GM23248 (cell line): ENCODE data around the gene L3MBTL1. TPM values are rescaled to one million over a fixed set of nuclear protein-coding genes. Genes with fewer than 3 reads are reported as not detected.

ENCODE experiments used
- DNase-seq: peaks from one replicate; pipeline ENCODE4 v3.0.0-alpha.2; 2015
- H2AFZ ChIP-seq: fragments of 200-600 bp; sonication (generic); 2 replicates; pipeline ENCODE4 v1.6.1; 2016; ENCODE audit warnings: antibody characterized with exemption
- H3F3A ChIP-seq: fragments of 200-600 bp; sonication (generic); 2 replicates; pipeline ENCODE4 v1.6.1; 2016; ENCODE audit warnings: mild to moderate bottlenecking, antibody characterized with exemption, mixed run types; ENCODE audit not compliant: insufficient read depth
- H3K27ac ChIP-seq: fragments of 200-600 bp; sonication (generic); 2 replicates; pipeline ENCODE4 v1.5.1; 2016; ENCODE audit warnings: mild to moderate bottlenecking
- H3K27me3 ChIP-seq: fragments of 200-600 bp; sonication (generic); replicated peaks from 2 replicates; pipeline ENCODE4 v1.6.1; 2016; ENCODE audit warnings: mild to moderate bottlenecking; ENCODE audit not compliant: insufficient read depth
- H3K36me3 ChIP-seq: fragments of 200-600 bp; sonication (generic); 2 replicates; pipeline ENCODE4 v1.6.1; 2016; ENCODE audit warnings: low read depth, mild to moderate bottlenecking
- H3K4me1 ChIP-seq: fragments of 200-600 bp; sonication (generic); 2 replicates; pipeline ENCODE4 v1.6.1; 2016; ENCODE audit warnings: mild to moderate bottlenecking; ENCODE audit not compliant: insufficient read depth
- H3K4me2 ChIP-seq: fragments of 200-600 bp; sonication (generic); one replicate; pipeline ENCODE4 v1.6.1; 2016; ENCODE audit warnings: mild to moderate bottlenecking; ENCODE audit not compliant: unreplicated experiment
- H3K4me3 ChIP-seq: fragments of 200-600 bp; sonication (generic); 2 replicates; pipeline ENCODE4 v1.5.1; 2016; ENCODE audit warnings: mild to moderate bottlenecking
- H3K79me2 ChIP-seq: fragments of 200-600 bp; sonication (generic); 2 replicates; pipeline ENCODE4 v1.6.1; 2016; ENCODE audit warnings: mild to moderate bottlenecking; ENCODE audit not compliant: insufficient read depth
- H3K9ac ChIP-seq: fragments of 200-600 bp; sonication (generic); 2 replicates; pipeline ENCODE4 v1.6.1; 2016; ENCODE audit warnings: mild to moderate bottlenecking
- H3K9me2 ChIP-seq: fragments of 200-600 bp; sonication (generic); 2 replicates; pipeline ENCODE4 v1.6.1; 2016; ENCODE audit warnings: mixed run types, mild to moderate bottlenecking, moderate library complexity; ENCODE audit not compliant: insufficient read depth
- H3K9me3 ChIP-seq: fragments of 200-600 bp; sonication (generic); one replicate; pipeline ENCODE4 v1.6.1; 2017; ENCODE audit warnings: low read depth
- H4K20me1 ChIP-seq: fragments of 200-600 bp; sonication (generic); 2 replicates; pipeline ENCODE4 v1.6.0; 2016; ENCODE audit not compliant: insufficient read depth
- EZH2 ChIP-seq: fragments of 200-600 bp; sonication (generic); IDR thresholded peaks from 2 replicates; pipeline ENCODE4 v1.6.1; 2018; ENCODE audit warnings: antibody characterized with exemption, mild to moderate bottlenecking; ENCODE audit not compliant: insufficient read depth, poor library complexity, severe bottlenecking
- EZH2phosphoT487 ChIP-seq: fragments of 200-600 bp; sonication (generic); IDR thresholded peaks from 2 replicates; pipeline ENCODE4 v1.6.1; 2018; ENCODE audit warnings: antibody characterized with exemption, moderate library complexity, mild to moderate bottlenecking, low read depth; ENCODE audit not compliant: insufficient read depth
- WGBS, 2 experiments: methylation state at CpG; one replicate each; pipeline ENCODE4 v1.1.6; 2015 to 2017; ENCODE audit warnings: low lambda C conversion rate in 2 of 2, low coverage in 1 of 2; ENCODE audit errors: missing lambda C conversion rate in 2 of 2; 5-methylcytosine and 5-hydroxymethylcytosine counted together
- in situ Hi-C: fragments of 300-500 bp; cut with MboI; formaldehyde crosslinking; loops from 2 replicates; pipeline ENCODE4 v1.15.0; 2020
- polyA plus RNA-seq: library from polyadenylated mRNA; unstranded; fragments of >200 nt; fragmentation: Nextera tagmentation; extraction: Ambion mirVana; gene quantifications from 2 replicates; pipeline ENCODE4 v1.2.1, GENCODE V29; 2016
- total RNA-seq: library from RNA; depleted of rRNA; stranded (reverse); fragments of >200 nt; shearing (Covaris generic); gene quantifications from 2 replicates; pipeline ENCODE4 v1.2.3, GENCODE V29; 2014

The L3MBTL1 gene
- total and polyA plus RNA-seq, 2 experiments from 2014 or later, result 0.22 to 0.35 TPM

DNA sequence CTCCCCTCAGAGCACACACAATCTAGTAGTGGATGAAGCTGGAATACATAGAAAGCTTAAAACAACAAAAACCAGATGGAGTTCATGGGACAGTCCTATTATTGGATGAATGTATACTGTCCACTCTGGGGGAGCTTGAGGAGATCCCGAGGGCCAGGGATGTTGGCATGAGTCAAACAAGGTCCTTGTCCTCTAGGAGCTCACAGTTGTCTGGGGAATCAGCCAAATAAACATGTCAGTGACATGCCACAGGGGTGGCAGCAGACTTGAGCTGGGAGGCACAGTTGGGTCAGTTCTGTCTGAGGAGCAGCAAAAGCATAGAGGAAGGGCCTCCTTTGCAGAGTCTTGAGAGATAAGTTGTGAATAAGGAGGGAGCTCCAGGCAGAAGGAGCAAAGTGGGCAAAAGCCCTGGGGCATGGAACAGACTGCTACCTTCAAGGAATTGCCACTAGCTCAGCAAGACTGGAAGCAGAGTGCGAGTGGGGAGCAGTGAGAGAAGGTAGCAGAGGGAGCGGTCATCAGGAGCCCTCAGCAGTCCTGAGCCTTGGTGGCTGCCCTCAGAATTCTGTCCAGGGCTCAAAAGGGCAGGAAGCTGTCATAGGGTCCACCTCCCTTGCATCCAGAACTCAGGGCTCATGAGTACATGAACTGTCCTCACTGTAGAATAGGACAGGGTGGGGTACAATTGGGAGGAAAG is 22.1 kb downstream of the L3MBTL1 start:
- Histone ChIP-seq H3K9ac (no peak overlapping the region), H3K79me2 (no peaks in the 10 kb centered on the region), H3K4me3 (no peak overlapping the region), H3K27ac (no peak overlapping the region), H3K27me3 (0 out of 2 replicates have a peak, but pooled peaks cover 3% of the 10 kb centered on the region), H3F3A (no peaks in the 10 kb centered on the region), H4K20me1 (no peaks in the 10 kb centered on the region), H3K9me3 (no peaks in the 10 kb centered on the region), H3K36me3 (no peaks in the 10 kb centered on the region), H3K4me2 (no peak overlapping the region), H3K9me2 (no peaks in the 10 kb centered on the region), H3K4me1 (peaks cover 7% of the 10 kb centered on the region), H2AFZ (no peak overlapping the region)
- TF ChIP-seq EZH2phosphoT487 (no peak), EZH2 (no peak)
- no peak for DNase-seq
- in situ Hi-C loops, result loop anchor here (10.0 kb wide), 1 partner anchor 555 kb away; no protein-coding TSS in a partner anchor
- whole genome bisulfite sequencing, 2 experiments, result 82 to 85% methylated on average over 3 of the region's 3 CpGs

DNA sequence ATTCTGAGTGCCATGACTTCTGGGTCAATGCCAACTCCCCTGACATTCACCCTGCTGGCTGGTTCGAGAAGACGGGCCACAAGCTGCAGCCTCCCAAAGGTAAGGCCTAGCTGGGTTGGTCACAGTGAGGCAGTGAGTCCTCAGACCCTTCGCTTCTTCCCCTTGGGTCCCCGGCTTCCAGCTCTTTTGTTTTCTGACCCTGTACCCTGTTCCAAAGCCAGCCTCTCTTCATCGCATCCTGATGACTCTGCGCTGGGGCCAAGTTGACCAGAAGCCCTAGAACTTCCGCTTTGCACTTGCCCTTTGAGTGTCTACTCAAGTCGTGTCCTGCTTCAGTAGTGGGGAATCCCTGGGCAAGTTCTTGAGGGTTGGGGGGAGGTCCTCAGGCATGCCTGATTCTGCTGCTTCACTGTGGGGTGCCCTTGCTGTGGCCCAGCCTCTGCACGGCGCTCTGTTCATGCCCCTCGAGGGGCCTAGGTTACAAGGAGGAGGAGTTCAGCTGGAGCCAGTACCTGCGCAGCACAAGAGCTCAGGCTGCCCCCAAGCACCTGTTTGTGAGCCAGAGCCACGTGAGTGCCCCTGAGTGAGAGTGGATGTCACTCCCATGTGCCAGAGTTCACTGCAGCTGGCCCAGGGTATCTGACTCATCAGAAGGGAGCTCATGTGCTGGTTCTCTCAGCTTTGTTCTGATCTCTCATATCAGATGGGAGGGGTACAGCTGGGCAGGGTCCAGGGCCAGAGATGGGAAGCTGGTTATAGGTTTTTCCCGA is 23.0 kb downstream of the L3MBTL1 start:
- no peak overlapping the region for H2AFZ ChIP-seq
- H3K27me3 ChIP-seq, result 0 out of 2 replicates have a peak, but pooled peaks cover 3% of the 10 kb centered on the region
- in situ Hi-C loops, result loop anchor here (10.0 kb wide), 1 partner anchor 554 kb away; no protein-coding TSS in a partner anchor
- no peaks in the 10 kb centered on the region for H3K9me3 ChIP-seq
- H3K9ac ChIP-seq, result no peak overlapping the region
- no peaks in the 10 kb centered on the region for H3K36me3 ChIP-seq
- no peak overlapping the region for H3K4me3 ChIP-seq
- no peak for TF ChIP-seq EZH2
- TF ChIP-seq EZH2phosphoT487, result no peak
- DNase-seq, result no peak
- no peaks in the 10 kb centered on the region for H3F3A ChIP-seq
- H4K20me1 ChIP-seq, result no peaks in the 10 kb centered on the region
- H3K4me1 ChIP-seq, result peaks cover 7% of the 10 kb centered on the region
- no peak overlapping the region for H3K27ac ChIP-seq
- 78 to 79% methylated on average over 14 of the region's 14 CpGs for WGBS, 2 experiments
- no peak overlapping the region for H3K4me2 ChIP-seq
- no peaks in the 10 kb centered on the region for H3K79me2 ChIP-seq
- no peaks in the 10 kb centered on the region for H3K9me2 ChIP-seq

DNA sequence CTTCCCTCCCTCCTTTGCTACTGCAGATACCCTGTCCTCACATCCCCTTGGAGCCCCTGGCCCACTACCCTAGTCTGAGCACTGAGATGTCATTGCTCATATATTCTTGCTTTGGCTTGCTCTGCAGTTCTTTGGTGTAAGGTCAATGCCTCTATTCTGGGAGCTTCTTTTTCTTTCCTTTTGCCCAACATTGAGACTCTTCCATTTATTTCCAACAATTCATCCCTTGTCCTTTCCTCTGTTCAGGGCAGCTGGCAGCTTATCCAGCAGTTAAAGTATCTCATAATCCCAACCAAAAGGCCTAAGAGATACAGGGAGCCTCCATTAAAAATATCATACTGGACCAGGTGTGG is 23.6 kb downstream of the L3MBTL1 start:
- Histone ChIP-seq H3K27ac (no peak overlapping the region), H3K79me2 (no peaks in the 10 kb centered on the region), H4K20me1 (no peaks in the 10 kb centered on the region), H3K9ac (no peak overlapping the region), H2AFZ (no peak overlapping the region), H3F3A (no peaks in the 10 kb centered on the region), H3K36me3 (no peaks in the 10 kb centered on the region), H3K4me2 (no peak overlapping the region), H3K4me3 (no peak overlapping the region), H3K9me2 (no peaks in the 10 kb centered on the region), H3K27me3 (no peaks in the 10 kb centered on the region), H3K9me3 (no peaks in the 10 kb centered on the region), H3K4me1 (peaks cover 7% of the 10 kb centered on the region)
- no peak for DNase-seq
- TF ChIP-seq EZH2 (no peak), EZH2phosphoT487 (no peak)
- in situ Hi-C loops, result loop anchor here (10.0 kb wide), 1 partner anchor 554 kb away; no protein-coding TSS in a partner anchor

DNA sequence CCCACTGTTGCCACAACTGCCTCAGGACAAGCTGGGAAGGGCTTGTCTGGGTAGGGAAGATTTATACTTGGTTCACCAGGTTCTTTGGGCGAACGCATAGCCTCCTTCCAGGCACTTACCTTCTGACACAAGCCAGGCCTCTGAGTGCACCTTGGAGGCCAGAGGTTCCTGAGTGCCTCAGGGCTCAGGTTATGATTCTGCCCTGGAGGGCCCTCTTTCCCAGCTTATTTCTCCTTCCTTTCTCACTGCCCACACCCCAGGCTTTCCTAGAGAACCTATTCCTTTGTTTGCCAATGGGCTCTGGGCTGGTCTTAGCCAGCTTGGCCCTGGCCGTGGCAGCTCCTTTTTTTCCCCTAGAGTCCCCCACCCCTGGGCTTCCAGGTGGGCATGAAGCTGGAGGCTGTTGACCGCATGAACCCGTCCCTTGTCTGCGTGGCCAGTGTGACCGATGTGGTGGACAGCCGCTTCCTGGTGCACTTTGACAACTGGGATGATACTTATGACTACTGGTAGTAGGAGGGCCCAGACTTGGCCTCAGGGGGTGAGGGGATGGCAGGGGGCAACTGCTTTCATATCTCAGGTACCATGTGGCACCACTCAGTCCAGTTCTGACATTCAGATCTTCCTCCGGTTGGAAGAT is 25.0 kb downstream of the L3MBTL1 start:
- H4K20me1 ChIP-seq, result no peaks in the 10 kb centered on the region
- DNase-seq, result no peak
- peaks cover 7% of the 10 kb centered on the region for H3K4me1 ChIP-seq
- H3K9me3 ChIP-seq, result no peaks in the 10 kb centered on the region
- H2AFZ ChIP-seq, result no peak overlapping the region
- H3K27me3 ChIP-seq, result no peaks in the 10 kb centered on the region
- no peak overlapping the region for H3K4me3 ChIP-seq
- in situ Hi-C loops, result loop anchor here (10.0 kb wide), 1 partner anchor 552 kb away; no protein-coding TSS in a partner anchor
- no peaks in the 10 kb centered on the region for H3K9me2 ChIP-seq
- WGBS, 2 experiments, result 87 to 89% methylated on average over 9 of the region's 9 CpGs
- peak overlapping the region; percentile 16; the same call in 1 of the 2 replicates for H3K27ac ChIP-seq
- H3K4me2 ChIP-seq, result peak overlapping the region; percentile 27
- H3K79me2 ChIP-seq, result no peaks in the 10 kb centered on the region
- TF ChIP-seq EZH2 (no peak), EZH2phosphoT487 (no peak)
- H3F3A ChIP-seq, result no peaks in the 10 kb centered on the region
- no peak overlapping the region for H3K9ac ChIP-seq
- no peaks in the 10 kb centered on the region for H3K36me3 ChIP-seq
